ENCODE results near the gene MICOS13.
A peak's percentile ranks its signal among the peaks of the same experiment; 100 is the strongest.

The MICOS13 gene, protein sequence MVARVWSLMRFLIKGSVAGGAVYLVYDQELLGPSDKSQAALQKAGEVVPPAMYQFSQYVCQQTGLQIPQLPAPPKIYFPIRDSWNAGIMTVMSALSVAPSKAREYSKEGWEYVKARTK

DNA sequence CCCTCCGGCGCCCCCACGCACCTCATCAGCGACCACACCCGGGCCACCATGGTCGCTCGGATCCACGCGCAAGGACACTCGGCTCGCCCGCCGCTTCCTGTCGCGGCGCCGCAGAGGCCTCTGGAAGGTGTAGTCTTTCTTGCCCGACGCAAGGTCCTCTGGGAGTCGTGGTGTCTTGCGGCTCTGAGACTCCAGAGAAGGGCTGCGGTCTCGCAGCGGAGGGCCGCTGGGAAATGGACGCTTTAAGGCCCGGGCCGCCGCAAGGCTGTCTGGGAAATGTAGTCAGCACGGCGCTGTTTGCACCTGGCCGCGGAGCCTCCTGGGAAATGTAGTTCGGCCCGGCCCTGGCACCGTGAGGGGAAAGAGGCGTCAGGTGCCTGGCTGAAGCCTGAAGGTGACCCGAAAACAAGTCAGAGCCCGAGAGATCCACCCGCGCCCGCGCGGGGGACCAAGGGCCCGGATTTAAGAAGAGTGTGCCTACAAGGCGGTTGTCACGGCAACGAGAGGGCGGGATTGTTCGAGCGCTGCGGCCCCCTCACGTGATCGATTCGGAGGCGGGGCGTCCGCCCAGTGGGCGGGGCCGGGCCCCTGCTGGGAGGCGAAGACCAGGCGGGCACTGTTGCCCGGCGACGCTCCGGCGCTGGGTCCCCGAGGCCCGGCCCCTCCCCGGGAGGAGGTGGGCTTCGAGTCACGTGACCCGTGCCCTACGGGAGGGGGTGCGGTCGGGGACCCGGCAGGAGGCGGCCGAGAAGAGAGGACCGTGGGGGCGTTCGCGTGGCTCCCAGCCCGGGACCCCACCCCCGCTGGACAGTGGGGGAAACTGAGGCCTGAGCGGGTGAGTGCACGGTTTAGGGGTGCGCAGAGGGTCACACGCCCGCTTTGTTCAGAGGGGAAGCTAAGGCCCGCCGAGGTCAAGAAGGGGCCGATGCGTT lies at the start of gene MICOS13, which contains the start of gene HSD11B1L:
Gene MICOS13, minus strand, starts transcription at position 80 of the 932 bp plus-strand sequence. Its CDS starts 30 bp downstream, at position 50.
Gene HSD11B1L, plus strand, starts transcription at position 591 of the 932 bp plus-strand sequence. CDS start 3,806 bp downstream, outside the sequence.
- H3K36me3 Mint-ChIP-seq (ENCODE audit: insufficient read depth) = peaks cover 20% of the 10 kb centered on the region
- peaks cover 29% of the 10 kb centered on the region for H3K4me1 Mint-ChIP-seq

GRCh38 chr19:5727453-5728050 lies 47.2 kb upstream of the MICOS13 start:
- Mint-ChIP-seq H3K27ac (ENCODE audit: low read depth) (no peak overlapping the region), H3K36me3 (ENCODE audit: insufficient read depth) (peaks cover 1% of the 10 kb centered on the region), H3K4me1 (no peaks in the 10 kb centered on the region), H3K4me3 (no peak overlapping the region), H3K27me3 (peaks cover 12% of the 10 kb centered on the region), H3K9me3 (no peaks in the 10 kb centered on the region)
- DNase-seq (ENCODE audit: low spot score in 2 of 2) = no peak
- no peak for ATAC-seq (replicated peaks; ENCODE audit: extremely low read depth, poor library complexity, severe bottlenecking)

More for the DNA sequence above, at the start of gene MICOS13, which contains the start of gene HSD11B1L:
- Mint-ChIP-seq H3K27ac (ENCODE audit: low read depth) (peak within 1 kb of the TSS; percentile 96), H3K4me3 (peak within 1 kb of the TSS; percentile 80), H3K9me3 (no peaks in the 10 kb centered on the region), H3K27me3 (no peaks in the 10 kb centered on the region)
- ATAC-seq (replicated peaks; ENCODE audit: extremely low read depth, poor library complexity, severe bottlenecking) = peak; percentile 99
- peak; percentile 98 for DNase-seq (ENCODE audit: low spot score in 2 of 2)

GRCh38 chr19:5719961-5720790 lies 39.9 kb upstream of the MICOS13 start, which contains the start of the genes CATSPERD and LONP1:
TSS of gene CATSPERD (plus strand) at chr19:5720637. CDS start at chr19:5720738, 101 bp downstream.
TSS of gene LONP1 (minus strand) at chr19:5720146. CDS start at chr19:5720132, 14 bp downstream.
- Mint-ChIP-seq H3K27ac (ENCODE audit: low read depth) (peak within 1 kb of the TSS; percentile 94), H3K4me1 (peaks cover 13% of the 10 kb centered on the region), H3K4me3 (peak within 1 kb of the TSS; percentile 87), H3K27me3 (no peaks in the 10 kb centered on the region), H3K36me3 (ENCODE audit: insufficient read depth) (peaks cover 20% of the 10 kb centered on the region), H3K9me3 (no peaks in the 10 kb centered on the region)
- DNase-seq (ENCODE audit: low spot score in 2 of 2) = peak; percentile 97
- ATAC-seq (replicated peaks; ENCODE audit: extremely low read depth, poor library complexity, severe bottlenecking) = peak; percentile 91

GRCh38 chr19:5719274-5719960 lies 39.1 kb upstream of the MICOS13 start:
- DNase-seq (ENCODE audit: low spot score in 2 of 2) (no peak), ATAC-seq (replicated peaks; ENCODE audit: extremely low read depth, poor library complexity, severe bottlenecking) (no peak)
- Mint-ChIP-seq H3K27ac (ENCODE audit: low read depth) (peak overlapping the region; percentile 94), H3K4me3 (peak overlapping the region; percentile 87), H3K27me3 (no peaks in the 10 kb centered on the region), H3K36me3 (ENCODE audit: insufficient read depth) (peaks cover 20% of the 10 kb centered on the region), H3K4me1 (peaks cover 13% of the 10 kb centered on the region), H3K9me3 (no peaks in the 10 kb centered on the region)

GRCh38 chr19:5718579-5719273 lies 38.4 kb upstream of the MICOS13 start:
- no peak for ATAC-seq (replicated peaks; ENCODE audit: extremely low read depth, poor library complexity, severe bottlenecking)
- no peak for DNase-seq (ENCODE audit: low spot score in 2 of 2)
- peak overlapping the region; percentile 94 for H3K27ac Mint-ChIP-seq (ENCODE audit: low read depth)
- H3K4me3 Mint-ChIP-seq = peak overlapping the region; percentile 87
- peaks cover 13% of the 10 kb centered on the region for H3K4me1 Mint-ChIP-seq
- H3K36me3 Mint-ChIP-seq (ENCODE audit: insufficient read depth) = peaks cover 20% of the 10 kb centered on the region
- no peaks in the 10 kb centered on the region for H3K9me3 Mint-ChIP-seq
- H3K27me3 Mint-ChIP-seq = no peaks in the 10 kb centered on the region

GRCh38 chr19:5718037-5718578 lies 37.8 kb upstream of the MICOS13 start:
- no peaks in the 10 kb centered on the region for H3K9me3 Mint-ChIP-seq
- H3K27me3 Mint-ChIP-seq = no peaks in the 10 kb centered on the region
- ATAC-seq (replicated peaks; ENCODE audit: extremely low read depth, poor library complexity, severe bottlenecking) = no peak
- peak overlapping the region; percentile 80 for H3K27ac Mint-ChIP-seq (ENCODE audit: low read depth)
- peak overlapping the region; percentile 87 for H3K4me3 Mint-ChIP-seq
- H3K4me1 Mint-ChIP-seq = peaks cover 13% of the 10 kb centered on the region
- H3K36me3 Mint-ChIP-seq (ENCODE audit: insufficient read depth) = peaks cover 24% of the 10 kb centered on the region
- DNase-seq (ENCODE audit: low spot score in 2 of 2) = no peak

DNA sequence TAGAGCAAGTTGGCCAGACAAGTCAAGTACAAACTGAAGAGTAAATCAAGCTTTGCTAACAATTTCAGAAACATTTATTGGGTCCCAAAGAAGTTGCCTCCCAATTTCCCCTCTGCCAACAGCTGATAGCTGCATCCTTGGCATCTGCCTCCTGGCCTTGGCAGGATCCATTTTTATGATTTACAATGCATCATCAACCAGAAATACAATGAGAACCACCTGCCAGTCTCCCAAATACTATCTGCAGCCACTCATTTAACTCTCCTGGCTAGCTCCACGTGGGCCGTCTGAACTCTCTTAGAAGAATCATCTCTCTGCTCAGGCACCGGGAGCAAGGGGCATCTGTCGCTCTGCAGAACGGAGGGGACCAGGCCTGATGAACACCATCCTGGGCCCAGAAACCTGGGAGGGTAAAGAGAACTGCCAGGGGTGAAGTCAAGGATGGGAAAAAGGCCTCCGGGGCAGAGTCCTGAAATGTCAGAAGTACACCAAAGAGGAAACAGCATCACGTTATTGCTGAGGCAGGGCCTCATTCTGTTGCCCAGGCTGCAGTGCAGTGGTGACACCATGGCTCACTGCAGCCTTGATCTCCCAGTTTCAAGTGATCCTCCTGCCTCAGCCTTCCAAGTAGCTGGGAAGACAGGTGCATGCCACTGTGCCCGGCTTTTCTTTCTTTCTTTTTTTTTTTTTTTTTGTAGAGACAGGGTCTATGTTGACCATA lies 37.1 kb upstream of the MICOS13 start:
- ATAC-seq (replicated peaks; ENCODE audit: extremely low read depth, poor library complexity, severe bottlenecking) = no peak
- peak overlapping the region; percentile 80 for H3K27ac Mint-ChIP-seq (ENCODE audit: low read depth)
- H3K9me3 Mint-ChIP-seq = no peaks in the 10 kb centered on the region
- DNase-seq (ENCODE audit: low spot score in 2 of 2) = no peak
- peaks cover 24% of the 10 kb centered on the region for H3K36me3 Mint-ChIP-seq (ENCODE audit: insufficient read depth)
- peaks cover 13% of the 10 kb centered on the region for H3K4me1 Mint-ChIP-seq
- H3K27me3 Mint-ChIP-seq = no peaks in the 10 kb centered on the region
- peak overlapping the region; percentile 22 for H3K4me3 Mint-ChIP-seq

DNA sequence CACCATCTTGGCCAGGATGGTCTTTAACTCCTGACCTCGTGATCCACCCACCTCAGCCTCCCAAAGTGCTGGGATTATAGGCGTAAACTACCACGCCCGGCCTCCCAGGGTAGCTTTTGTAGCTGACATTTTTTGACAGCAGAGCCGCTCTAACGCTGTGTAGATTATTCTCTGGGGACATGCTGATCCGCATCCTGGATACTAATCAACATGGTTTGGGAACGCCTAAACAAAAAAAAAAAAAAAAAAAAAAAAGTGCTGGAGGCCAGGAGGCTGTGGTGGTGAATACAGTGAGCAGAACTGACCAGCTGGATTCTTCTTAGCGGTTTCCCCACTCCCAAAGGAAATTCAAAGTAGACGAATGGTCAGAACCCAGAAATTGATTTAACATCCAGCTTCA lies 34.5 kb upstream of the MICOS13 start:
- DNase-seq (ENCODE audit: low spot score in 2 of 2) (no peak), ATAC-seq (replicated peaks; ENCODE audit: extremely low read depth, poor library complexity, severe bottlenecking) (no peak)
- Mint-ChIP-seq H3K9me3 (no peaks in the 10 kb centered on the region), H3K4me1 (peaks cover 13% of the 10 kb centered on the region), H3K27ac (ENCODE audit: low read depth) (no peak overlapping the region), H3K36me3 (ENCODE audit: insufficient read depth) (peaks cover 23% of the 10 kb centered on the region), H3K27me3 (no peaks in the 10 kb centered on the region), H3K4me3 (no peak overlapping the region)

DNA sequence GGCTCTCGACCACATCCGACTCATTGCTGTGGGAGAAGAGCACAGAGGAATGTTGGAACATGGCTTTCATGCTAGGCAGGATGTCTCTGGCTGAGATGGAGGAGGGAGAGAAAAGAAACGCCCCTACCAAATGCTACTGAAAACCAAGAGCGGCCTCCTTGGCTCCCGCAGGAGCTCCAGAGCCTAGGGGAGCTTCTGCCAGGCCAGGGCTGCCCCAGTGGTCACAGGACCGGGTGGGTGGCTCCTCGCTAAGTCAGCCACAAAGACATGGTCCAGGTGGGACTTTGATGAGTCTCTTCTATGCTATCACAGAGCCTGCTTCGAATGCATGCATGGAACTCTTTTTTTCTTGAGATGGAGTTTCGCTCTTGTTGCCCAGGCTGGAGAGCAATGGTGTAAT lies 32.9 kb upstream of the MICOS13 start:
- no peak for ATAC-seq (replicated peaks; ENCODE audit: extremely low read depth, poor library complexity, severe bottlenecking)
- Mint-ChIP-seq H3K27ac (ENCODE audit: low read depth) (peak overlapping the region; percentile 19), H3K4me1 (peaks cover 4% of the 10 kb centered on the region), H3K9me3 (no peaks in the 10 kb centered on the region), H3K27me3 (no peaks in the 10 kb centered on the region), H3K36me3 (ENCODE audit: insufficient read depth) (peaks cover 27% of the 10 kb centered on the region), H3K4me3 (no peak overlapping the region)
- DNase-seq (ENCODE audit: low spot score in 2 of 2) = no peak

DNA sequence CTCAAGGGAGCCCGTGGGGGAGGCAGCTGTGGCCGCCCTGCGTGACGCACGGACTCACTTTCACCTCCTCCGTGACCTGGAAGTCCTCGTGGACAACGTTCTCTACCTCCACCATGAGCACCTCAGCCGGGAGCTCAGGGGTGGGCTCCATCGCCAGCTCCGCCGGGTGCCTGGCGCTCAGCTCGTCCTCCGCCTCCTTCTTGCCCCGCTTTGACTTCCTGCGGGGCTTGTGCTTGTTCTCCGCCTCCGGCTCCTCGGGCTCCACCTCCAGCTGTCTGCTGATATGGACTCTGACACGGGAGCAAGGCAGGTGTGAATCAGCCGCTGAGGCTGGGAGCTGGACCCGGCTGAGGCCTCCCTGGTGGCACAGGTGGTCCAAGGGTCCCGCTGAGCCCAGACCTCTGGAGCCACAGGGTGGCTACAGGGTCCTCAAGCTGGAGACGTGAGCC lies 31.4 kb upstream of the MICOS13 start:
- Mint-ChIP-seq H3K9me3 (no peaks in the 10 kb centered on the region), H3K36me3 (ENCODE audit: insufficient read depth) (peaks cover 28% of the 10 kb centered on the region), H3K4me1 (no peaks in the 10 kb centered on the region), H3K27ac (ENCODE audit: low read depth) (no peak overlapping the region), H3K27me3 (no peaks in the 10 kb centered on the region), H3K4me3 (no peak overlapping the region)
- ATAC-seq (replicated peaks; ENCODE audit: extremely low read depth, poor library complexity, severe bottlenecking) (no peak), DNase-seq (ENCODE audit: low spot score in 2 of 2) (no peak)

Measured in central memory CD8-positive, alpha-beta T cell (primary cell).